Trophoblast cell (in vitro differentiated cells and primary cell): ENCODE data around the gene HYOU1. TPM values are rescaled to one million over a fixed set of nuclear protein-coding genes. Genes with fewer than 3 reads are reported as not detected.
"Not testable (repeated sequence)": the region's sequence is repeated elsewhere in the genome, so short reads cannot be mapped to it uniquely, and the experiment has no call there.

Experiments
- DNase-seq, 2 donors: peaks; one replicate each; pipeline ENCODE4 v3.0.0-alpha.2; 2016
- H2AFZ ChIP-seq: 2 replicates; pipeline ENCODE4 v1.6.1; 2013; ENCODE audit warnings: low read length, moderate library complexity, mild to moderate bottlenecking; ENCODE audit not compliant: insufficient read depth, poor library complexity
- H2AK5ac ChIP-seq: 2 replicates; pipeline ENCODE4 v1.6.1; 2013; ENCODE audit warnings: mild to moderate bottlenecking, low read length
- H2BK120ac ChIP-seq: 2 replicates; pipeline ENCODE4 v1.6.1; 2013; ENCODE audit warnings: low read length, mild to moderate bottlenecking, moderate library complexity; ENCODE audit not compliant: insufficient read depth, poor library complexity
- H2BK12ac ChIP-seq: 2 replicates; pipeline ENCODE4 v1.6.1; 2013; ENCODE audit warnings: mild to moderate bottlenecking, low read length, moderate library complexity
- H2BK5ac ChIP-seq: 2 replicates; pipeline ENCODE4 v1.6.1; 2013; ENCODE audit warnings: low read length, low read depth, moderate library complexity, mild to moderate bottlenecking; ENCODE audit not compliant: poor library complexity
- H3K14ac ChIP-seq: 2 replicates; pipeline ENCODE4 v1.6.1; 2013; ENCODE audit warnings: mild to moderate bottlenecking, low read length
- H3K18ac ChIP-seq: 2 replicates; pipeline ENCODE4 v1.6.1; 2013; ENCODE audit warnings: mild to moderate bottlenecking, low read length
- H3K23ac ChIP-seq: 2 replicates; pipeline ENCODE4 v1.6.1; 2013; ENCODE audit warnings: low read length
- H3K27ac ChIP-seq: 2 replicates; pipeline ENCODE4 v1.5.1; 2013; ENCODE audit warnings: low read depth, mild to moderate bottlenecking, inconsistent platforms, low read length, moderate library complexity
- H3K27me3 ChIP-seq: 2 replicates; pipeline ENCODE4 v1.6.1; 2013; ENCODE audit warnings: inconsistent platforms, mild to moderate bottlenecking, low read length, moderate library complexity; ENCODE audit not compliant: insufficient read depth
- H3K36me3 ChIP-seq, 2 experiments: 1 replicate in 1 of 2; 2 replicates in 1 of 2; pipeline ENCODE4 v1.6.1; 2013; ENCODE audit warnings: low read length in 2 of 2, mild to moderate bottlenecking in 2 of 2, moderate library complexity in 1 of 2; ENCODE audit not compliant: insufficient read depth in 2 of 2, control insufficient read depth in 1 of 2
- H3K4ac ChIP-seq: 2 replicates; pipeline ENCODE4 v1.6.1; 2013; ENCODE audit warnings: low read depth, mild to moderate bottlenecking, low read length, moderate library complexity
- H3K4me1 ChIP-seq, 2 experiments: 1 replicate in 1 of 2; 2 replicates in 1 of 2; pipeline ENCODE4 v1.6.1; 2013; ENCODE audit warnings: low read length in 2 of 2, mild to moderate bottlenecking in 2 of 2, moderate library complexity in 1 of 2; ENCODE audit not compliant: insufficient read depth in 2 of 2, control insufficient read depth in 1 of 2
- H3K4me2 ChIP-seq: 2 replicates; pipeline ENCODE4 v1.6.1; 2013; ENCODE audit warnings: inconsistent platforms, mild to moderate bottlenecking, low read length, moderate library complexity
- H3K4me3 ChIP-seq: 2 replicates; pipeline ENCODE4 v1.5.1; 2013; ENCODE audit warnings: mild to moderate bottlenecking, low read depth, low read length, inconsistent platforms
- H3K79me1 ChIP-seq: one replicate; pipeline ENCODE4 v1.6.1; 2013; ENCODE audit warnings: low read length
- H3K79me2 ChIP-seq: 2 replicates; pipeline ENCODE4 v1.6.1; 2013; ENCODE audit warnings: low read length, mild to moderate bottlenecking; ENCODE audit not compliant: control insufficient read depth, insufficient read depth, poor library complexity
- H3K9ac ChIP-seq: 2 replicates; pipeline ENCODE4 v1.6.1; 2013; ENCODE audit warnings: mild to moderate bottlenecking, low read length
- H3K9me3 ChIP-seq: 2 replicates; pipeline ENCODE4 v1.6.1; 2013; ENCODE audit warnings: low read depth, mild to moderate bottlenecking, control low read depth, inconsistent platforms, low read length; ENCODE audit not compliant: insufficient read depth
- H4K12ac ChIP-seq: 2 replicates; pipeline ENCODE4 v1.6.1; 2013; ENCODE audit warnings: low read depth, mild to moderate bottlenecking, low read length, moderate library complexity
- H4K8ac ChIP-seq: 2 replicates; pipeline ENCODE4 v1.6.1; 2013; ENCODE audit warnings: low read depth, mild to moderate bottlenecking, low read length, moderate library complexity
- H4K91ac ChIP-seq: one replicate; pipeline ENCODE4 v1.6.1; 2013; ENCODE audit warnings: low read depth, mild to moderate bottlenecking, low read length, moderate library complexity
- WGBS: extraction: QIAGEN DNeasy Blood & Tissue Kit; methylation state at CpG from one replicate; pipeline ENCODE4 v1.1.7; 2013; ENCODE audit warnings: missing lambda C conversion rate; ENCODE audit not compliant: insufficient read length, insufficient coverage; ENCODE audit errors: extremely low coverage; 5-methylcytosine and 5-hydroxymethylcytosine counted together
- polyA plus RNA-seq: library from polyadenylated mRNA; stranded (reverse); fragments of 200-250 nt; gene quantifications from 2 replicates; pipeline ENCODE4 v1.2.3, GENCODE V29; 2013

Gene HYOU1, protein sequence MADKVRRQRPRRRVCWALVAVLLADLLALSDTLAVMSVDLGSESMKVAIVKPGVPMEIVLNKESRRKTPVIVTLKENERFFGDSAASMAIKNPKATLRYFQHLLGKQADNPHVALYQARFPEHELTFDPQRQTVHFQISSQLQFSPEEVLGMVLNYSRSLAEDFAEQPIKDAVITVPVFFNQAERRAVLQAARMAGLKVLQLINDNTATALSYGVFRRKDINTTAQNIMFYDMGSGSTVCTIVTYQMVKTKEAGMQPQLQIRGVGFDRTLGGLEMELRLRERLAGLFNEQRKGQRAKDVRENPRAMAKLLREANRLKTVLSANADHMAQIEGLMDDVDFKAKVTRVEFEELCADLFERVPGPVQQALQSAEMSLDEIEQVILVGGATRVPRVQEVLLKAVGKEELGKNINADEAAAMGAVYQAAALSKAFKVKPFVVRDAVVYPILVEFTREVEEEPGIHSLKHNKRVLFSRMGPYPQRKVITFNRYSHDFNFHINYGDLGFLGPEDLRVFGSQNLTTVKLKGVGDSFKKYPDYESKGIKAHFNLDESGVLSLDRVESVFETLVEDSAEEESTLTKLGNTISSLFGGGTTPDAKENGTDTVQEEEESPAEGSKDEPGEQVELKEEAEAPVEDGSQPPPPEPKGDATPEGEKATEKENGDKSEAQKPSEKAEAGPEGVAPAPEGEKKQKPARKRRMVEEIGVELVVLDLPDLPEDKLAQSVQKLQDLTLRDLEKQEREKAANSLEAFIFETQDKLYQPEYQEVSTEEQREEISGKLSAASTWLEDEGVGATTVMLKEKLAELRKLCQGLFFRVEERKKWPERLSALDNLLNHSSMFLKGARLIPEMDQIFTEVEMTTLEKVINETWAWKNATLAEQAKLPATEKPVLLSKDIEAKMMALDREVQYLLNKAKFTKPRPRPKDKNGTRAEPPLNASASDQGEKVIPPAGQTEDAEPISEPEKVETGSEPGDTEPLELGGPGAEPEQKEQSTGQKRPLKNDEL
- polyA plus RNA-seq, result 230 and 246 TPM in 2 replicates

DNA sequence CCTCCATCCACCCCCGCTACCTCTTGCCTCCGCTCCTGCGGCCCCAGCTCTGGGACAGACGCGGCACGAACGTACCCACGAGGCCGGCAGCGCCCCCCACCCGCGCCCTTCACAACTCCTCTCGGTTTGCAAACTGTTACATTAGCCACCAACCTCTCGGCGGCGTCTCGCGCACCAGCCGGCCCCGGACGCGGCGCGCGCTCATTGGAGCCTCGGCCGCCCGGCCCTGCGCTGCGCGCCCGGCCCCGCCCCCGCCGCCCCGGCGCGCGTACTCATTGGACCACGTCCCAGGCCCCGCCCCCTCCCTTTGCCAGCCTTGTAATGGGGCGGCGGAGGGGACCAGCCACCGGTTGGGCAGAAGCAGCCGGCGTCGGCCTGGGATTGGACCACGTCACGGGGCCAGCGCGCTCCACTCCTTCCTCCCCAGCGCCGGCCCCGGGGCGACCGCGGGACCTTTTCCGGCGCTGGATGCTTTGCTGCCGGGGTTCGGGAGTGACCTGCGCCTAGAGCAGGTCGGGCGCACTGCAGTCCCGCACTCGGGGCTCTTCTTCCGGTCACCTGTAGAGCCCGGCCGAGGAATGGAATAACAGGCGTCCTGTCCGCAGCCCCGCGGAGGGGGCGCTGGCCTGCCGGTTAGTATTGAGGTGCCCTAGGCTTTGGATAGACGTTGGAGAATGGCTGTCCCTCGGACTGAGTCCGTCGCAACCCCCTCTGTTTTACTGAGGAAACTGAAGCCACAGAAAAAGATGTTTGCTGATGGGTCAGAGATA lies at the start of gene HYOU1:
Gene HYOU1, minus strand, starts transcription at position 206 of the 770 bp plus-strand sequence. CDS start 1,045 bp downstream, outside the sequence.
- peak within 1 kb of the TSS; percentile 89 for H2AFZ ChIP-seq
- peak within 1 kb of the TSS; percentile 97 for H3K18ac ChIP-seq
- WGBS, result no CpG with 5 or more reads among the region's 79 CpGs
- no peaks in the 10 kb centered on the region for H3K27me3 ChIP-seq
- peaks cover 9 to 10% of the 10 kb centered on the region in 2 experiments for H3K4me1 ChIP-seq
- H2BK12ac ChIP-seq, result no peak within 1 kb of the TSS
- H3K36me3 ChIP-seq, result peaks cover 25 to 33% of the 10 kb centered on the region in 2 experiments
- peaks cover 8% of the 10 kb centered on the region for H3K79me2 ChIP-seq
- peak within 1 kb of the TSS; percentile 71 for H3K9ac ChIP-seq
- peak within 1 kb of the TSS; percentile 87 for H4K91ac ChIP-seq
- H3K9me3 ChIP-seq, result peaks cover 1% of the 10 kb centered on the region
- H2BK120ac ChIP-seq, result peak within 1 kb of the TSS; percentile 93
- peak within 1 kb of the TSS; percentile 88 for H4K8ac ChIP-seq
- H3K27ac ChIP-seq, result peak within 1 kb of the TSS; percentile 77
- H3K14ac ChIP-seq, result peak within 1 kb of the TSS; percentile 90
- peak within 1 kb of the TSS; percentile 42 for H2AK5ac ChIP-seq
- peaks cover 8% of the 10 kb centered on the region for H3K79me1 ChIP-seq
- peak within 1 kb of the TSS; percentile 86 for H4K12ac ChIP-seq
- peak within 1 kb of the TSS; percentile 96 for H3K4me2 ChIP-seq
- H3K4ac ChIP-seq, result peak within 1 kb of the TSS; percentile 60
- peak within 1 kb of the TSS; percentile 82 for H3K4me3 ChIP-seq
- H3K23ac ChIP-seq, result no peak within 1 kb of the TSS
- DNase-seq, result peak; percentile 95 to 97
- H2BK5ac ChIP-seq, result peak within 1 kb of the TSS; percentile 78

DNA sequence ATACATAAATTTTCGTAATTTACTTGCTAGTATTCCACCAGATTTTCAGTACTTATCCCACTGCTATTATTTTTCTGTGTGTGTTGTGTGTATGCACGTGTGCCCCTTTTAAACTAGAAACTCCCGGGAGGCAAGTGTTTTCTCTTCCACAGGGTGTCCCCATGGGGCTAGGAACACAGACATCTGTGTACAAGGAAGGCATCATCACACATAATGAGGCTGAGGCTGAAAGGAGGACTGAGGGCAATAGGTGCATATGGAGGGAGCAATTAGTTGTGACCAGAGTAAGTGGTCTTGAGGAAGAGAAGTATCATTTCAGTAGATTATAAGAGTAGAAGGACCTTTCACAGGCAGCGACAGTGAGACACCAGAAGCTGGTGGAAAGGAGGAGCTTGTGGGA lies 46.8 kb upstream of the HYOU1 start:
- no peak overlapping the region for H2BK120ac ChIP-seq

DNA sequence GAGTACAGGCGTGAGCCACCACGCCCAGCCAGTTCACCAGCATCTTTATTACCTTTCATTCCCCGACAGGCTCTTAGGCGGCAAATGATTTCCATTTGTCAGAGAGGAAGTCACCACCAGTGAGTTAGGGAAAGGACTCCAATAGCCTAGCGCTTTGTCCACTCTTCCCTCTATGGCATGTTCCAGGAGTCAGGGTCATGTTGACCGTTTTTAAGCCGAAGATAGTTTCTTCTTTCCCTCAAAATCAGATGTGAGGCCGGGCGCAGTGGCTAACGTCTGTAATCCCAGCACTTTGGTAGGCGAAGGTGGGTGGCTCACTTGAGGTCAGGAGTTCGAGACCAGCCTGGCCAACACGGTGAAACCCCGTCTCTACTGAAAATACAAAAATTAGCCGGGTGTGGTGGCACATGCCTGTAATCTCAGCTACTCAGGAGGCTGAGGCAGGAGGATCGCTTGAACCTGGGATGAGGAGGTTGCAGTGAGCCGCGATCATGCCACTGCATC lies 46.2 kb upstream of the HYOU1 start:
- H3K27ac ChIP-seq, H4K12ac ChIP-seq, H3K4ac ChIP-seq, H2AFZ ChIP-seq, H3K9me3 ChIP-seq, H2BK5ac ChIP-seq, H4K91ac ChIP-seq, H3K14ac ChIP-seq, H3K4me2 ChIP-seq, H2BK120ac ChIP-seq, H3K27me3 ChIP-seq, DNase-seq, H3K4me3 ChIP-seq, H3K18ac ChIP-seq, H2BK12ac ChIP-seq, H3K9ac ChIP-seq, H3K36me3 ChIP-seq, H3K23ac ChIP-seq, H2AK5ac ChIP-seq: not testable (repeated sequence)
- H3K4me1 ChIP-seq, result peaks cover 21 to 25% of the 10 kb centered on the region in 2 experiments
- H3K79me1 ChIP-seq, result peaks cover 13% of the 10 kb centered on the region
- H4K8ac ChIP-seq, result peak overlapping the region; percentile 37
- H3K79me2 ChIP-seq, result peaks cover 14% of the 10 kb centered on the region
- no CpG with 5 or more reads among the region's 18 CpGs for WGBS

More for the DNA sequence above, 46.8 kb upstream of the HYOU1 start:
- peaks cover 13% of the 10 kb centered on the region for H3K79me1 ChIP-seq
- no peak overlapping the region for H3K9ac ChIP-seq
- no peak overlapping the region for H2BK12ac ChIP-seq
- H3K14ac ChIP-seq, result no peak overlapping the region
- H3K36me3 ChIP-seq, result no peaks in the 10 kb centered on the region
- H4K12ac ChIP-seq, result no peak overlapping the region
- H3K4me3 ChIP-seq, result no peak overlapping the region
- H2AK5ac ChIP-seq, result no peak overlapping the region
- no peak overlapping the region for H3K4ac ChIP-seq
- no peaks in the 10 kb centered on the region for H3K27me3 ChIP-seq
- no peaks in the 10 kb centered on the region for H3K9me3 ChIP-seq
- H3K4me2 ChIP-seq, result no peak overlapping the region
- no peak overlapping the region for H3K23ac ChIP-seq
- no CpG with 5 or more reads among the region's 4 CpGs for WGBS
- H3K4me1 ChIP-seq, result peaks cover 25 to 30% of the 10 kb centered on the region in 2 experiments
- no peak overlapping the region for H4K91ac ChIP-seq
- H2BK5ac ChIP-seq, result no peak overlapping the region
- DNase-seq, result no peak
- no peak overlapping the region for H2AFZ ChIP-seq
- H3K18ac ChIP-seq, result no peak overlapping the region
- no peak overlapping the region for H3K27ac ChIP-seq
- peaks cover 14% of the 10 kb centered on the region for H3K79me2 ChIP-seq
- H4K8ac ChIP-seq, result no peak overlapping the region
